ENCODE data around the gene UFL1.

UFL1 gene

GRCh38 chr6:96509281-96509680, 12.3 kb upstream of the UFL1 start:
- Histone ChIP-seq H3K79me2 (ENCODE audit: insufficient read depth, low read length) (no peaks in the 10 kb centered on the region), H3K27me3 (ENCODE audit: insufficient read depth, low read length, poor library complexity, severe bottlenecking) (no peaks in the 10 kb centered on the region), H4K20me1 (ENCODE audit: insufficient read depth, low read length, poor library complexity, severe bottlenecking) (no peaks in the 10 kb centered on the region), H3K4me2 (ENCODE audit: low read depth, low read length, poor library complexity, severe bottlenecking) (no peak overlapping the region), H3K4me1 (ENCODE audit: insufficient read depth, low read length, poor library complexity, severe bottlenecking) (no peaks in the 10 kb centered on the region), H3K9me2 (replicated peaks; ENCODE audit: low read depth, low read length) (no peaks in the 10 kb centered on the region), H2AFZ (ENCODE audit: low read length) (no peak overlapping the region), H3F3A (ENCODE audit: low read depth) (no peaks in the 10 kb centered on the region), H3K9me3 (ENCODE audit: insufficient read depth, low read depth, low read length) (peaks cover 5% of the 10 kb centered on the region; the same call in 1 of the 2 replicates), H3K36me3 (ENCODE audit: insufficient read depth, low read length) (no peaks in the 10 kb centered on the region), H3K9ac (ENCODE audit: low read depth, low read length, poor library complexity, severe bottlenecking) (no peak overlapping the region), H3K4me3 (ENCODE audit: low read length, poor library complexity, severe bottlenecking) (no peak overlapping the region)
- no peak for TF ChIP-seq CTCF (conservative IDR thresholded peaks at IDR 0.05; ENCODE audit: low read length)
- TF ChIP-seq EZH2phosphoT487 (IDR thresholded peaks at IDR 0.05; ENCODE audit: borderline replicate concordance), result no peak

GRCh38 chr6:96520171-96521115, 1.2 kb upstream of the UFL1 start:
- H4K20me1 ChIP-seq (ENCODE audit: insufficient read depth, low read length, poor library complexity, severe bottlenecking), result peaks cover 5% of the 10 kb centered on the region
- H3K27me3 ChIP-seq (ENCODE audit: insufficient read depth, low read length, poor library complexity, severe bottlenecking), result no peaks in the 10 kb centered on the region
- H2AFZ ChIP-seq (ENCODE audit: low read length), result peak overlapping the region; percentile 88; the same call in 1 of the 2 replicates
- H3F3A ChIP-seq (ENCODE audit: low read depth), result peaks cover 2% of the 10 kb centered on the region; the same call in 1 of the 2 replicates
- H3K36me3 ChIP-seq (ENCODE audit: insufficient read depth, low read length), result no peaks in the 10 kb centered on the region
- peaks cover 41% of the 10 kb centered on the region for H3K79me2 ChIP-seq (ENCODE audit: insufficient read depth, low read length)
- H3K4me1 ChIP-seq (ENCODE audit: insufficient read depth, low read length, poor library complexity, severe bottlenecking), result peaks cover 34% of the 10 kb centered on the region
- TF ChIP-seq EZH2phosphoT487 (IDR thresholded peaks at IDR 0.05; ENCODE audit: borderline replicate concordance), result no peak
- TF ChIP-seq CTCF (conservative IDR thresholded peaks at IDR 0.05; ENCODE audit: low read length), result no peak
- peak overlapping the region; percentile 93 for H3K4me3 ChIP-seq (ENCODE audit: low read length, poor library complexity, severe bottlenecking)
- peak overlapping the region; percentile 86 for H3K4me2 ChIP-seq (ENCODE audit: low read depth, low read length, poor library complexity, severe bottlenecking)
- H3K9ac ChIP-seq (ENCODE audit: low read depth, low read length, poor library complexity, severe bottlenecking), result peak overlapping the region; percentile 93
- no peaks in the 10 kb centered on the region for H3K9me2 ChIP-seq (replicated peaks; ENCODE audit: low read depth, low read length)
- no peaks in the 10 kb centered on the region for H3K9me3 ChIP-seq (ENCODE audit: insufficient read depth, low read depth, low read length)

GRCh38 chr6:96521306-96521643, 331 bp upstream of the UFL1 start:
- peaks cover 41% of the 10 kb centered on the region for H3K79me2 ChIP-seq (ENCODE audit: insufficient read depth, low read length)
- peaks cover 5% of the 10 kb centered on the region for H4K20me1 ChIP-seq (ENCODE audit: insufficient read depth, low read length, poor library complexity, severe bottlenecking)
- TF ChIP-seq CTCF (conservative IDR thresholded peaks at IDR 0.05; ENCODE audit: low read length) (no peak), EZH2phosphoT487 (IDR thresholded peaks at IDR 0.05; ENCODE audit: borderline replicate concordance) (no peak)
- no peaks in the 10 kb centered on the region for H3K9me2 ChIP-seq (replicated peaks; ENCODE audit: low read depth, low read length)
- peak overlapping the region; percentile 88 for H2AFZ ChIP-seq (ENCODE audit: low read length)
- peaks cover 2% of the 10 kb centered on the region; the same call in 1 of the 2 replicates for H3F3A ChIP-seq (ENCODE audit: low read depth)
- peaks cover 36% of the 10 kb centered on the region for H3K4me1 ChIP-seq (ENCODE audit: insufficient read depth, low read length, poor library complexity, severe bottlenecking)
- no peaks in the 10 kb centered on the region for H3K36me3 ChIP-seq (ENCODE audit: insufficient read depth, low read length)
- no peaks in the 10 kb centered on the region for H3K9me3 ChIP-seq (ENCODE audit: insufficient read depth, low read depth, low read length)
- peak overlapping the region; percentile 86 for H3K4me2 ChIP-seq (ENCODE audit: low read depth, low read length, poor library complexity, severe bottlenecking)
- H3K9ac ChIP-seq (ENCODE audit: low read depth, low read length, poor library complexity, severe bottlenecking), result peak overlapping the region; percentile 93
- no peaks in the 10 kb centered on the region for H3K27me3 ChIP-seq (ENCODE audit: insufficient read depth, low read length, poor library complexity, severe bottlenecking)
- peak overlapping the region; percentile 93 for H3K4me3 ChIP-seq (ENCODE audit: low read length, poor library complexity, severe bottlenecking)
